NCI-H69 (cell line): Measurements from ENCODE around the gene EVA1A.

Source experiments
- DNase-seq: peaks from one replicate; lab custom pipeline; 2025; lab: John Stamatoyannopoulos, UW

Gene EVA1A

DNA sequence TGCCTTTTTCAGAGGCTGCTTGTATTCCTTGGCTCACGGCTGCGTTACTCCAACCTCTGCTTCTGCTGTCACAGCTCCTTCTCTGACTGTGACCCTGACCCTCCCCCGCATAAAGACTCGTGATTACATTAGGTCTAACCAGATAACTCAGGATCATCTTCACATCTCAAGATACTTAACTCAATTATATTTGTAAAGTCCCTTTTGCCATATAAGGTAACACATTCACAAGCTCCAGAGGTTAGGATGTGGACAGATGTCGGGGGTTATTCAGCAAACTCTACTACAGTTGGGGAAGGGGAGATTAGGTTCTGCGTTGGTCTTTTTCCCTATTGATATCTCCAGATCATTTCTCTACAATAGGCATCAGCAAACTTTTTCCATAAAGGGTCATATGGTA is 76.9 kb downstream of the EVA1A start:
- DNase-seq = no peak

DNA sequence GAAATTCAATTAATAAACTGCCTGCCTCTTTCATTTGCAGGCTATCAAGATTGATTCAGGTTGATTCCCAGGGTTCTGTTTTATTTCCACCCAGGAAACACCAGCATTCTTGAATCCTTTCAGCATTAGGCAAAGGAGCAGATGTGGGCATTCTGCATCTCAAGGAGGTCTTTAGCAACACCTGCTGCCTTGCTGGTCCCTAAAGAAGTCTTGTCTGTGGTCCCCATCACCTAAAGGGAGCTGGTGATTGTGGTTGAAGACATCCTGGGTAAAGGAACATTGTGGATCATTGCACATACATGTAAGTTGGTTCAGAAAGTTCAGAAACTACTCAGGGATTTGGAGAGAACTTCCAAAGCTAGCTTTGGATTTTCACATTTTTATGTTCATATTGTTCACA is 78.3 kb downstream of the EVA1A start:
- DNase-seq = peak; percentile 22

DNA sequence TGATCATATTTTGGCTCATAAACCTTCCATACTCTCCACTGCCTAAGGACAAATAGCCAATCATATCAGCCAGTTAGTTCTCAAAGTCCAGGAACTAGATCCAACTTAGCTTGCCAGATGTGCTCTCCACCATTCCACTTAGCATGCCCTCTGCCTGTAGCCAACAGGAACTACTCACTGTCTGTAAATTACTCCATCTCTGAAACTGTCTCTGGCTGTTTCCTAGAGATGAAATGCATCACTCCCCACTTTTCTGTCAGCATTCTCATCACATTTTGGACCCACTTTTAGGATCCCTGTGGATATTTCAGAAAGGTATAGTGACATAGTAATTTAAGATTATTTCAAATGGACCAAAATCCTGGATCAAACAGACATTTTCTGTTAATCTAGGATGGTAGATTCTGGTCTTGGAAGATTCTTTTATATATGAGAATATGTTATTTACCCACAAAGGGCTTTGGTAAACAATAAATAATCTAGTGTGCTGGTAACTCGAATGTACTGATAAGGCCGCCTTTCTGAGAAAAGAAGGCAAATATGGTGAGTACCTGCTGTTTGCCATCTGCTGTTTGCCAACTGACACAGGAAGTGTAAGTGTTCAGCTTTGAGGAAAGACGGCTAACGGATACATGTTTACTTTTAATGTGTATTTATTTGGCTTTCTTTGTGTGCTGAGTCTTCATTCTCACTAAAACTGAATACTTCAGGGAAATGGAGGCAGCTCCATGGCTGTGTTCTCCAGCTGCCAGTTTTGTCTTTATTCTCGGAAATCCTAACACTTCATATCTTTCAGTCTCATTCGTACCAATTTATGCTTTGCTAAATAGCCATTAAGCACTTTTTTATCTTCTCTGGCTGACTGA is 79.5 kb downstream of the EVA1A start:
- DNase-seq = peak; percentile 89

DNA sequence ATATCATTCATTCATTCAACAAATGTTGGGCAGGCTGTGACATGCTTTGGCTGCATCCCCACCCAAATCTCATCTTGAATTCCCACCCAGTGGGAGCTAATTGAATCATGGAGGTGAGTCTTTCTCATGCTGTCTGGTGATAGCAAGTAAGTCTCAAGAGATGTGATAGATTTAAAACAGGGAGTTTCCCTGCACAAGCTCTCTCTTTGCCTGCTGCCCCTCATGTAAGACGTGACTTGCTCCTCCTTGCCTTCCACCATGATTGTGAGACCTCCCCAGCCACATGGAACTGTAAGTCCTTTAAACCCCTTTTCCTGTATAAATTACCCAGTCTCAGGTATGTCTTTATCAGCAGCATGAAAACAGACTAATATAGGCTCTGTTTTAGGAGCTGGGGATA is 83.0 kb downstream of the EVA1A start:
- peak; percentile 39 for DNase-seq

DNA sequence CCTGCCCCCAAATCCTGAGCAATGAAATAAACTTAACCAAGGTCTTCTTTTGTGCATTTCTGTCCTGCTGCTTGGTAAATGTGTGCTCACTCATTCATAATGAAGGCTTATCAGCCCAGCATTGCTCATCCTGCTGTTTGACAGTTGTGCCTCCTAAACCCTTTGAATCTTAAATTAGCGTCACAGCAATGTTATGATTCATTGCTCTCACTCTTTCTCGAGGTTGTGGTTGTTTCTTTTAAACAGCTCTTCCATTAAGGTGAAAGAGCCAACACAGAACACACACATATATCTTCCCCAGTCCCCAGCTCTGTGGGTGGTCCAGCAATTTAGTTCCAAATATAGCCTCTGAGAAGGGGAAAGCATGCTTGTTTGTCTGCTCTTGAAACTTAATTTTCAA is 84.0 kb downstream of the EVA1A start:
- DNase-seq = peak; percentile 89

DNA sequence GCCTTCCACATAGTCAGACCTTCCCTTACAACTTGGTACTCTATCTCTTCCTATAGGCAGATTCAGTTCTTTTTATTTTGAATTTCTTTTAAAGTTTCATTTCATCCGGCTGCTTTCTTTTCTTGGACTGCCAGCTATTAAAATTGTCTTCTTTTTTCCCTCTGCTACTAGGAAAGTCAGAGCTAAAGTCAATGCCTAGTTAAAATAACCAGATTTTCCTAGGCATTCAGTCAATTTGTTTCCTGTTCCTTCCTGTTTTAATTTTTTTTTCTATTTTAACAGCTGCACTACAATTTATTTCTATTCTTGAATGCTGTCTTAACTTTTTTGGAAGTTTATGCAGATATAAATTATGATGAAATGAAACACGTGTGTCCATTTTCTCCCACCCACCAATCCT is 84.8 kb downstream of the EVA1A start:
- no peak for DNase-seq

DNA sequence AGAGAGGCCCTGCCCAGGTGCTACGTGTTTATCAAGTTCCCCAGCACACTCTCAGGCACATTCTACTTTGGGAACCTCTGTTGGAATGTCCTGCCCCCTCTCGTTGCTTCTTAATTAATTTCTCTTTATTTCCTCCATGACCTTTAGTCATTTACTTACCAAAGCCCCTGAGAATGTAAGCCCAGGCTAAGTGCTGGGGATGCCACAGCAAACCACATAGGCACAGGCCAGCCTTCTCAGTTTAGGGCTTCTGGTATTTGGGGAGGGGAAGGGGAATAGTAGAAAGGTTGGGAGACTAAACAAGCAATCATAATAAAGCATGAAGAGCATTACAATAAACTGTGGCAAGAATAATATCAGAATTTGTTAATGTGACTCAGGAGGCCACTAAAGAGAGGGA is 85.7 kb downstream of the EVA1A start:
- no peak for DNase-seq

DNA sequence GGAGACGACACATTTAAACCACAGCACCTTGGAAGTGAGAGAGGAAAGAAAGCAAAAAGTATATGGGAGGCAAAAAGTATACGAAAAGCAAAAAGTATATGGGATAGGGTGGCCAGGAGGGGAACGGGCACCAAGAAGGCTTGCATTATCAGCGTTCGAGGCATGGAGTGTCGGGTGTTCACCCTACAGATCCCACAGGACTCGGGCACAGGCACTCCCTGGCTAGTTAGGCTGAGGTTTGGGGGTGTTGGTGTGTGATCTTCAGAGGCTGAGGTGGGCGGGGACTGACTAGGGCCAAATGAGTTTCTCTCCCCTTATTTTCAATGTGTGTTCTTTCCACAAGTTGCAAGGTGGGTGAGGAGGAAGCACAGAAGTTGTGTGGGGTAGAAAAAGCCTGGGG is 86.6 kb downstream of the EVA1A start:
- DNase-seq = no peak

DNA sequence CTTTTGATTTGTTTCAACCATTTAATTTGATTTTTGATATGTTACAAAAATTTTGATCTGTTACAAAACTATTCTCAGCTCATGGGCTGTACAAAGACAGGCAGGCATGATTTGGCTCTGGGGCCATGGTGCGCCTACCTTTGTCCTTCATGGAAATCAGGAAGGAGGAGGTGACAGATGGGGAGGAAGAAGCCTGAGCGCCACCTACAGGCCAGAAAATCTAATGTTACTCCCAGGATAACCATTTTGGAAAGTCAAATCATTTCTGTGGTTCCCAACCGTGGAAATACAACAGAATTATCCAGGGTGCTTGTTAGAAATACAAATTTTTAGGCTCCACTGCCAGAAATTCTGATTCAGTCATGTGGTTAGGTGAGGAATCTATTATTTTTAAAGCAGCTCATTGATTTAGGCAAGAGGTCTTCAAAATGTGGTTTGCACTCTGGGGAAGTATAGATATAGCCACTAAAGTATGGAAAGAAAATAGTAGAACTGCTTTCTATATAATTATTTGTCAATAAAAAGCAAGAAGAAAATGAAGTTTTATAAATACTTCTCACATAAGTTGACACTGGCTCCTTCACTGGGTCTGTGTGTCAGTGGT is 93.9 kb downstream of the EVA1A start:
- peak; percentile 60 for DNase-seq

DNA sequence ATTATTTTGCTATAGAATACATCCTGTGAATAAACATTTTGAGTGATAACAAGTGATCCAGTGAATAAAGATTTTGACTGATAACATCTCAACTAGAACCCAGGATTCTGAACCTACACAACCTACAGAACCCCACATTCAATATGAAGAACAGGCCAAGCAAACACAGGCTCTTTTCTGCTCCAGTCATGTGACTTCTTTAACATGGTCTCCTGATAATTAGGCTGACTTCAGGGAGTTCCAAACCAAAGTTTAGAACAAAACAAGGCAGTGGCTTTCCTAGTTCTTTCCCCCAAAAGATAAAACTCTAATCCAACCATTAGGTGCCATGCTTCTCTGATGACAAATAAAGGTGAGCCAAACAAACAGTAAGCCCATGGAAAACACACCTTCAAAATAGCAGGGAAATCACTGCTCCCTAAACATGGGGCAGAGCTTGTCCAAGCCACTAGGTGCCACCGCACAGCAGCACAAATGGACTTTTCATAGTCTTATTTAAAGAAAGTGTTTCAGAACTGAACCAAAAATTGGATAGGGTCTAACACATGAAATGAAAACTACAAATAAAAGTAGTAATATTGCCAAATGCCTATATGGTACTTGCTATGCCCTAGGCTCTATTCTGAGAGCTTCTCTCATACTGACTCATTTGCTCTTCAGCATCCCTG is 95.3 kb downstream of the EVA1A start:
- peak; percentile 63 for DNase-seq

DNA sequence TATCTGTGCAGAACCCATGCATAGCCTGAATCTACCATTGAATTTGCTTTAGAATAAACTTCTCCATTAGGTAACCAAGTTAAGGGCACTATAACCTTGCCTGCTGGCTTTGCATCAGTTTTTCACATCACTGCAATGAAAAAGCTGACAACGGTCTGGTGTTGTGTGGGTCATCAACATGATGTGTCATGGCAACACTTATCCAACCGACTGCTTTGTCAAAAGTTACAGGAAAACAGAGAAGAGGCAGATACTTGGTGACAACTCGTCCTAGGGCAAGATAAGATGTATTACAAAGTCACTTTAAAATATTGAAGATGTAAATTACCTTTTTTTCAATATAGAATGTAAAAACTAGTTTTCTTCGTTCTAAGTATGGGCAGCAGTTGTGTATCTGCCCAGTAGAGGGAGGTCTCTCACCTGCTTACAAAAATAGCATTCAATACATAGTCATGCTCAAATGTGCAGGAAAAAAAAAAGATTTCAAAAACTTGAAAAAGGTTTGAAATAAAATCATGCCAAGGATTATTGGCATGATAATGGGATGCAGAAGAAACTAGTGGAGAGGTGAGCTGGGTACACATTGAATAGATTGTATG is 96.3 kb downstream of the EVA1A start:
- peak; percentile 40 for DNase-seq

DNA sequence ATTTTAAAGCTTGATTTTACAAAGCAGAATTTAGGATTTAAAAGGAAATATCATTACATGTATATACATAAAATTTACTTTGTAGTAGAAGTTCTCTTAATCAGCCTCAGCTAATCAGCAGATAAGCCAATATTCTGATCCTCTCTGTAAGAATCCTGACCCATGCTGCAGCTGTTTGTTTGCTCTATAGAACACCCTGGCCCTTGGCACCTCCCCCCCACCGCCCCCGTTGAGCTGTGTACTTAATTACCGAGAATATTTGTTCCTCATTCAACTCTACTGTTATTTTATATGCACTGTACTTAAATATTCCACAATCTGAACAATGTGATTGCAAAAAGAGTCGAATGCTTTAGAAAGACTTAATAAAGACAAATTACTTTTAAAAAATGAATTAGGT is 98.0 kb downstream of the EVA1A start:
- DNase-seq = peak; percentile 27

DNA sequence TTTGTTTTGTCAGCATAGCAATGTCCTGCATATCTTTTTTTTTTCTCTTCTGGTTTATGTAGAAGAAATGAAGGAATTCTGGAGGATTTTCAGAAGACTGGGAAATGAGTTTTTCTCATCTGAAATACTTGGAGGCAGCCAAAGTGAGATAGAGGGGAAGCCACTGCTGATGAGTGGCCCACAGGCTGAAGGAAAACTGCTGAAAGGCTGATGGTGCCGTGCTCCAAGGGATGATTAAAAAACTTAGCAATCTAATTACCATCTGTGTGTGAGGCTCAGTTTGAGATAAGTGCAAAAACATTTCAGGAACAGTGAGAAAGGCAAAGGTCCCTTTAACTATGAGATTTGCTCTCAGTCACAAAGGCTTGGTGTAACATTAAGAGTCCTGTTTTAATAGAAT is 98.5 kb downstream of the EVA1A start:
- DNase-seq = no peak

DNA sequence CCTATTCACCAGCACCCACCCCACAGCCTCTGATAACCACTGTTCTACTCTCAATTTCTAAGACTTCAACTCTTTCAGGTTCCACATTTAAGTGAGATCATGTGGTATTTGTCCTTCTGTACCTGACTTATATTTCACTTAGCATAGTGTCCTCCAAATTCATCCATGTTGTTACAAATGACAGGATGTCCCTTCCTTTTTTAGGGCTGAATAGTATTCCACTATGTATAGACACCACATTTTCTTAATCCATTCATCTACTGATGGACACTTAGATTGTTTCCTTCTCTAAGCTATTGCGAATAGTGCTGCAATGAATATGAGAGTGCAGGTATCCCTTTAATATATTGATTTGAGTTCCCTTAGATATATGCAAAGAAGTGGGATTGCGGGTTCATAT is 100.1 kb downstream of the EVA1A start:
- DNase-seq = no peak

DNA sequence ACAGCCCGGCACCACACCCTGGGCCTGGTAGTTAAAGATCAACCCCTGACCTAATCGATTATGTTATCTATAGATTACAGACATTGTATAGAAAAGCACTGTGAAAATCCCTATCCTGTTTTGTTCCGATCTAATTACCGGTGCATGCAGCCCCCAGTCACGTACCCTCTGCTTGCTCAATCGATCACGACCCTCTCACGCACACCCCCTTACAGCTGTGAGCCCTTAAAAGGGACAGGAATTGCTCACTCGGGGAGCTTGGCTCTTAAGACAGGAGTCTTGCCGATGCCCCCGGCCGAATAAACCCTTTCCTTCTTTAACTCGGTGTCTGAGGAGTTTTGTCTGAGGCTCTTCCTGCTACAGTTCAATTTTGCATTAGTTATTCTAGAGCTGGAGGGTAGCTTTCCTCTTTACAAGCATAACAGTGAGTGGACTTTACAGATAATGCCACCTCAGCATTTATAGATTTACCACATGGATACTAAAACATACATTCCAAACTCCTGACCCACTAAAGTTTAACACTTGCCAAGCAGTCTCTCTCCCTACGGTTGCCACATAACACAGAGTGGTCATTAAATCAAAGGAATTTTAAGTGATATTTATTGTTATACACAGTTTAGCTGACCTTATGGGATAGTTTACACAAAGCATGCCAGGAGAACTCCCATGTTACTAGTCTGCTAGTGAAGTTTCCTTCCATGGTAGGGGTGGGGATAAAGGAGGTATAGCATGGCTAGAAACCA is 101.0 kb downstream of the EVA1A start:
- DNase-seq = no peak

DNA sequence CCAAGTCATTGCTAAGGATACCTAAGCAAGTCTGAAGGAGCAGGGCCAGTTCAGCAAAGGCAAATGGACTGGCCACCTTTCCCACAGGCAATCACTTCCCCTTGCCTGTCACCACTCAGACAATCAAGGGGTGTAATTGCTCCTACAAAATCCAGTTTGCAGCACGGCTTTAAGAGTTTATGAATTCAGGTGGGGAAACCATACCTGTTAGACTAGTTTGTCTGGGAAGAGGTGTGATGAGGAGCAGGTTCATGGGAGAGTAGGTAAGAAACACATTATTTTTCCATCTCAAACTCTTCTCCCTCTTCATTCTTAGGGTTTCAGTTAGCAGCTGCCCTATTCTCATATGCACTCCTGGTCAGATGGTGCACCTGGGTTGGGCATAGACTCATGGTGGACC is 102.5 kb downstream of the EVA1A start:
- no peak for DNase-seq

DNA sequence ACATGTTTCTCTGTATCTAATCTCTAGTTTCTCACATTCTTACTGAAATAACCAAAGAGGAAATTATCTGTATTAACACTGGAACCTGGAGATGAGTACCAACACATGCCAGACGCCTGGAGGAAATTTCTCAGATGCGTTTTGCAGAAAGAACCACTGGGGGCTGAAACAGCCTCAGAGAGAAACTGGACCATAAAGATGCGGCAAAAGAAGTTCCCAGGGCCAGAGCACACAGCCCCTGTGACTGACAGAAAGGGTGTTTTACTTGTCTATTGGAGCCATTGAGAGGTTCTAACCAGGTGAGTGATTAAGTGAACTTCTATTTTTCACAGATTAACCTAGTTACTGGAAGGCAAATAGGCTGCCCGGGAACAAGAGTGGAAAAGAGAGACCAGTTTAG is 103.9 kb downstream of the EVA1A start:
- no peak for DNase-seq

DNA sequence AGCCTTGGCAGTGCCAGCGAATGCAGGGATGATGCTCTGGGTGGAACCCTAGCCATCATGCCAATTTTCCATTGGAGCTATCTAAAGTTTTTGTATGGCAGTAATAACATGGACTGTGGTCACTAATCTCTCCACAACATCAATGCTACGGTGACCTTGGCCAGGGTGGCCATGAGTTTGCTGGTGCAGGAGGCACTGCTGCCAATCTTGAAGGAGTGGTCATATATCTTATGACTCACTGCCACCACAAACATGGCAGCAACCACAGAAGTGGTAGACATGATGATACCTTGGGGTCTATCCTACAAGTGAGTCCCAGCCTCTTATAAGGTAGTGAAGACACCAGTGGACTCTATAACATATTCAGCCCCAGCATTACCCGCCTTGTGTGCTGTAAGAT is 104.6 kb downstream of the EVA1A start:
- DNase-seq = no peak

DNA sequence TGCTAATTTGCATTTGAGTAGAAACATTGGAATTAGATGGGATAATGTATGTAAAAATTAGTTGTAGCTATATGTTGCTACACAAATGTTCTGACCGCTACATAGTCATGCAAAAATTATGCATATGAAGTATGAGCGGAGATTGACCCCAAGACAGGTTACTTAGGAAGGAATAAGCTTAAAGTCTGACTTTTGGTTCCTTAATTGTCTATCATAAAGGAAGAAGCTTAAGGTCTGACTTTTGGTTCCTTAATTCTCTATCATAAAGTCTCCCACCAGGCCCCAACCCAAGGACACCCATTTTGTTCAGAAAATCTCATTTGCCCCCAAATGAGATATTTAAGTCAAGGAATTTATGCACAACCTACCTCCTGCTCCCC is 106.5 kb downstream of the EVA1A start:
- DNase-seq = no peak

DNA sequence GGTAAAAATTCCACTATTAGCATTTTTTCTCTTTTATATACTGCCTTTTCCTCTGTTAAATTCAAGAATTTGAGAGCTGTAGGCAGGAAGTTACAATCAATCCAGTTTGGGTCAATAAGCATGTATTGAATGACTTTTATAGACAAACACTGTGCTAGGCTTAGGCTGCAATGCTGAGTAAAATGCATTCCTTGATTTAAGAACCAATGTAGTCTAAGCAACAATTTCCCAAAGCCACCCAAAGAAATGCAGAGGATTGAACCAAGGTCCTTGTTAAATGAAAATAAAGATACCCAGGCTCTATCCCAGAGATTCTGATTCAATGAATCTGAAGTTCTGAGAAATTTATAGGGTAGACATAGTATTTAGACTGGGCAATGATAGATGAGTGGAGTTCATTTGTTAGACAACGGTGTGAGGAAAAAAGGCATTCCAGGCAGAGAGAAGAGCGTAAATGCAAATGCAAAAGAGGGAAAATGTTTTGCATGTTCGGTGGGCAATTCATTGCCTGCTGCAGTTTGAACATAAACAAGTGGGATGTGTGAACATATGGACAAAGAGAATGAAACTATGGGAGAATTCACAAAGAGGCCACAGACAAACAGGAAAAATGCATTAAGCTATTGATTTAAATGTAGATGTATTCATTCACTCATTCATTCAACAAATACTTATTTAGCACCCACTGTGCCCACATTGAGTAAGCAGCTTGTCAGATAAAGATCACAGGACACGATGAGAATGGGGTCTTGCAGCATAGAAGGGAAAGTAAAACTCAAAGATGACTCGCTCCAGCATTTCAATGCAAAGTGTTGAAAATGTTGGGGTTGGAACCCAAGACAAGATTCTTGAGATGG is 107.1 kb downstream of the EVA1A start:
- DNase-seq = no peak

DNA sequence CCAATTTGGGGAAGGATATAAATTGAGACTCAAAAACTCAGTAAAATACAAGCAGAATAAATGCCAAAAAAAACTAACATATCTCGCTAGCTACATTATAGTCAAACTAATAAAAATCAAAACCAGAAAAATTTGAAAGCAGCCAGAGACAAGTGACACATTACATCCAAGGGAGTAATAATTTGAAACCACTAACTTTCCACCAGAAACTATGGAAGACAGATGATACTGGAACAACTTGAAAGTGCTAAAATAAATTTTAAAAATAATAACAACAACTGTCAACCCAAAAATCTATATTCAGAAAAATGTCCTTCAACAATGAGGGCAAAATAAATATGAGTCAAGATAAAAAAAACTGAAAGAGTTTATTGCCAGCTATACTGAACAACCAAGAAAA is 110.7 kb downstream of the EVA1A start:
- DNase-seq = no peak
